ENCODE measurements around the gene MED27. TPM values are rescaled to one million over a fixed set of nuclear protein-coding genes. Genes with fewer than 3 reads are reported as not detected.

MED27 gene
- total RNA-seq, 1 donor from 2014 or later = 34.5 TPM

GRCh38 chr9:131915181-131915580 lies 164.5 kb downstream of the MED27 start:
- Histone ChIP-seq H3K4me3 (ENCODE audit: low read depth, low read length) (no peak overlapping the region), H3K36me3 (ENCODE audit: control insufficient read depth, insufficient read depth, low read length) (no peaks in the 10 kb centered on the region), H3K27me3 (ENCODE audit: control insufficient read depth, insufficient read depth, low read length) (no peaks in the 10 kb centered on the region)
- no peak for DNase-seq (ENCODE audit: low read depth)
- no peak for TF ChIP-seq CTCF (IDR thresholded peaks at IDR 0.05; ENCODE audit: insufficient read depth, low read length, poor library complexity, severe bottlenecking)

- no peak for DNase-seq (ENCODE audit: low read depth)
- no peaks in the 10 kb centered on the region for H3K36me3 ChIP-seq (ENCODE audit: control insufficient read depth, insufficient read depth, low read length)
- H3K4me3 ChIP-seq (ENCODE audit: low read depth, low read length) = no peak overlapping the region
- TF ChIP-seq CTCF (IDR thresholded peaks at IDR 0.05; ENCODE audit: insufficient read depth, low read length, poor library complexity, severe bottlenecking) = no peak
- H3K27me3 ChIP-seq (ENCODE audit: control insufficient read depth, insufficient read depth, low read length) = no peaks in the 10 kb centered on the region
These were observed 167.0 kb downstream of the MED27 start for GRCh38 chr9:131912671-131913070.

GRCh38 chr9:131912069-131912468 lies 167.6 kb downstream of the MED27 start:
- Histone ChIP-seq H3K27me3 (ENCODE audit: control insufficient read depth, insufficient read depth, low read length) (no peaks in the 10 kb centered on the region), H3K4me3 (ENCODE audit: low read depth, low read length) (no peak overlapping the region), H3K36me3 (ENCODE audit: control insufficient read depth, insufficient read depth, low read length) (no peaks in the 10 kb centered on the region)
- no peak for DNase-seq (ENCODE audit: low read depth)
- no peak for TF ChIP-seq CTCF (IDR thresholded peaks at IDR 0.05; ENCODE audit: insufficient read depth, low read length, poor library complexity, severe bottlenecking)

GRCh38 chr9:131910572-131910971 lies 169.1 kb downstream of the MED27 start:
- H3K4me3 ChIP-seq (ENCODE audit: low read depth, low read length) = no peak overlapping the region
- TF ChIP-seq CTCF (IDR thresholded peaks at IDR 0.05; ENCODE audit: insufficient read depth, low read length, poor library complexity, severe bottlenecking) = no peak
- H3K27me3 ChIP-seq (ENCODE audit: control insufficient read depth, insufficient read depth, low read length) = no peaks in the 10 kb centered on the region
- no peaks in the 10 kb centered on the region for H3K36me3 ChIP-seq (ENCODE audit: control insufficient read depth, insufficient read depth, low read length)
- no peak for DNase-seq (ENCODE audit: low read depth)

GRCh38 chr9:131905144-131905543 lies 174.5 kb downstream of the MED27 start:
- no peak for TF ChIP-seq CTCF (IDR thresholded peaks at IDR 0.05; ENCODE audit: insufficient read depth, low read length, poor library complexity, severe bottlenecking)
- Histone ChIP-seq H3K36me3 (ENCODE audit: control insufficient read depth, insufficient read depth, low read length) (no peaks in the 10 kb centered on the region), H3K27me3 (ENCODE audit: control insufficient read depth, insufficient read depth, low read length) (no peaks in the 10 kb centered on the region), H3K4me3 (ENCODE audit: low read depth, low read length) (no peak overlapping the region)
- no peak for DNase-seq (ENCODE audit: low read depth)

All from kidney epithelial cell (primary cell).